Activated naive CD4-positive, alpha-beta T cell treated with anti-CD3 and anti-CD28 coated beads for 36 hours (primary cell): ENCODE data around the gene WDR13. TPM values are rescaled to one million over a fixed set of nuclear protein-coding genes. Genes with fewer than 3 reads are reported as not detected.

Experiments used
- CTCF ChIA-PET: fragments of 350-600 bp; sonication (Branson Sonifier 250); formaldehyde crosslinking; loops from one replicate; lab custom pipeline; 2021; ENCODE audit warnings: antibody characterized with exemption; lab: Charles Lee
- DNase-seq: peaks from one replicate; pipeline ENCODE4 v3.0.0-alpha.2; 2020
- H3K27ac Mint-ChIP-seq: one replicate; pipeline ENCODE4 v1.8.0; 2021; ENCODE audit warnings: mild to moderate bottlenecking, mixed read lengths
- H3K27me3 Mint-ChIP-seq: one replicate; pipeline ENCODE4 v1.8.0; 2021; ENCODE audit warnings: low read depth, mixed read lengths
- H3K36me3 Mint-ChIP-seq: one replicate; pipeline ENCODE4 v1.8.0; 2021; ENCODE audit warnings: low read depth, mixed read lengths
- H3K4me1 Mint-ChIP-seq: one replicate; pipeline ENCODE4 v1.8.0; 2021; ENCODE audit warnings: low read depth, mixed read lengths
- H3K4me3 Mint-ChIP-seq: one replicate; pipeline ENCODE4 v1.8.0; 2021; ENCODE audit warnings: mild to moderate bottlenecking, moderate library complexity, mixed read lengths
- H3K9me3 Mint-ChIP-seq: one replicate; pipeline ENCODE4 v1.8.0; 2021; ENCODE audit warnings: mixed read lengths
- intact Hi-C: fragments of 100-400 bp; cut with micrococcal nuclease; formaldehyde crosslinking; loops from one replicate; pipeline ENCODE4 v1.15.1; 2023
- total RNA-seq, 2 experiments: library from RNA; stranded (reverse); gene quantifications; one replicate each; pipeline ENCODE4 v1.2.3, GENCODE V29; 2021

Gene WDR13
- total RNA-seq, 2 experiments from 2014 or later: 37.0 to 40.1 TPM

DNA sequence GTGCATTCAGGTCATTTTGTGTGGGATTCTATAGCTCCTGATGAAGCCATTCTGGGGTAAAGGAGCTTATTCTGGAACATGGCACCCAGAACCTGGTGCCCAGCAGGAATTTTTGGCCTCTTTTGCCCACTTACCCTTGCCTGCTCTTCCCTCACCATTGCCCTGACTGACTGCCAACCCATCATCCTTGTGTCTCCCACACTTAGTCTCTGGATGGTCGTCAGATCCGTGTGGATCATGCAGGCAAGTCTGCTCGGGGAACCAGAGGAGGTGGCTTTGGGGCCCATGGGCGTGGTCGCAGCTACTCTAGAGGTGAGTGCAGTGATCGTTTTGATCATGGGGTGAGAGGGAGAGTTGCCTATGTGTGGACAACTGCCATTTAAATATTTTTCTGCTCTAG is 21.2 kb upstream of the WDR13 start:
- H3K27ac Mint-ChIP-seq: peak overlapping the region; percentile 99
- H3K9me3 Mint-ChIP-seq: no peaks in the 10 kb centered on the region
- peak overlapping the region; percentile 96 for H3K4me3 Mint-ChIP-seq
- DNase-seq: no peak
- CTCF ChIA-PET: no interaction called here
- peaks cover 32% of the 10 kb centered on the region for H3K4me1 Mint-ChIP-seq
- no peaks in the 10 kb centered on the region for H3K27me3 Mint-ChIP-seq
- intact Hi-C loops: loop anchor here (10.0 kb wide), 1 partner anchor 491 kb away; no protein-coding TSS in a partner anchor
- H3K36me3 Mint-ChIP-seq: peaks cover 38% of the 10 kb centered on the region

DNA sequence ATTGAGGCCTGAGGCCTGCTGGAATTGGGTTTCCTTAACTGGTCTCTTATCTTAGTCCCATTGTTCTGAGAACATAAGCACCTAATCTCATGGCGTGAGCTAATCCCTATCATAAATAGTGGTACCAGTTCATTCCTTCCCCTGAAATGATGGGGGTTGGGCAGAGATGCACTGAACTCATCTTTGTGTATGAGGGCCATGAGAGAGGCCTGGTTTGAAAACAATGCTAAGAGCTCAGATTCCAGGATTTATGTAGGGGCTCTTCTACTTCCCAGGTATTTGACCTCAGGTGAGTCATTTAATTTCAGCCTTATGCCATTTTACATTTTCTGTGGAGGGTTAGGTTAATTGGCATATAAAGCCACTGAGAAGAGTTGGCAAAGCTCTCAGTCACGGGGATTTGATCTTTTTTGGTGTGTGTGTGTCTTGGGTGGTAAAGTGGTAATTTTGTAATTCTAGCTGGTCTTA is 18.6 kb upstream of the WDR13 start:
- no peak for DNase-seq
- peaks cover 30% of the 10 kb centered on the region for H3K4me1 Mint-ChIP-seq
- intact Hi-C loops: loop anchor here (10.0 kb wide), 1 partner anchor 494 kb away; no protein-coding TSS in a partner anchor
- CTCF ChIA-PET: no interaction called here
- H3K9me3 Mint-ChIP-seq: no peaks in the 10 kb centered on the region
- H3K27ac Mint-ChIP-seq: peak overlapping the region; percentile 30
- H3K27me3 Mint-ChIP-seq: no peaks in the 10 kb centered on the region
- peaks cover 38% of the 10 kb centered on the region for H3K36me3 Mint-ChIP-seq
- no peak overlapping the region for H3K4me3 Mint-ChIP-seq

DNA sequence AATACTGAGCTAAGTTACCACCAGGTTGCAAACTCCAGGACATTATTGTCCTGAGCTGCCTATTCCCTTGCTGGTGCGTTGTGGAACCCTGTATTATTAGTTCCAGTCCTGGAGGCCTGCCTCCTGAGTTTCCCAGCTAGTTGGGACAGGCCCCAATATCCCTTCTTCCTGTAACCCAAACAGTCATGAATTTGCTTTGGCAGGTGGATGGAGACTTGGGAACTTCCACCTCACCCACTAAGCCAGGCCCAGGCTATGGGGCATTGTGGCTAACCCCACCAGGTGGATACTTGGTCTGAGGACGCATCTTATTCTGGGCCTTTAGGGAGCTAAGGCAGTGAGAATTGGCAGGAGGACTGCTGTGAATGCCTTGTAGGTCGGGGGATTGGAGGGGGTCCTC is 18.0 kb upstream of the WDR13 start:
- Mint-ChIP-seq H3K4me1 (peaks cover 27% of the 10 kb centered on the region), H3K36me3 (peaks cover 38% of the 10 kb centered on the region), H3K4me3 (no peak overlapping the region), H3K27ac (no peak overlapping the region), H3K27me3 (no peaks in the 10 kb centered on the region), H3K9me3 (no peaks in the 10 kb centered on the region)
- CTCF ChIA-PET: no interaction called here
- no peak for DNase-seq
- intact Hi-C loops: loop anchor here (10.0 kb wide), 1 partner anchor 494 kb away; no protein-coding TSS in a partner anchor

DNA sequence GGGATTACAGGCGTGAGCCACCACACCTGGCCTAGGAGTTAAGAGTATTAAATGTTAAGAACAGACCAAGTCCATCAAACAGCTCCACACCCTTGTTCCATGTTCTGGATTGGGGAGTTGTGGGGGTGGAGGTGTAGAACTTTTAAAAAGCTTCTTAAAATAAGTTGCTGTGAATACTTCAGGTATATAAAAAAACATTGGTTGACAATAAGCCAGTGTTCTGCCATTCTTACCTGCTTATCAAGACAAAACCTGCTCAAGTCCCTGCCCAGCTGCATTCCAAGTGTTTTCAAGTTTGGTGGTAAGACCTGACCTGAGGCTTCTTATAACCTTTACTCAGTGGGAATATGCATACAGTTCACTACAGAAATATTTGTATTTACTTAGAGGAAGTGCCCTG is 16.6 kb upstream of the WDR13 start:
- Mint-ChIP-seq H3K27me3 (no peaks in the 10 kb centered on the region), H3K4me1 (peaks cover 22% of the 10 kb centered on the region), H3K27ac (no peak overlapping the region), H3K4me3 (no peak overlapping the region), H3K9me3 (no peaks in the 10 kb centered on the region), H3K36me3 (peaks cover 28% of the 10 kb centered on the region)
- intact Hi-C loops: no loop called here
- CTCF ChIA-PET: no interaction called here
- DNase-seq: no peak

DNA sequence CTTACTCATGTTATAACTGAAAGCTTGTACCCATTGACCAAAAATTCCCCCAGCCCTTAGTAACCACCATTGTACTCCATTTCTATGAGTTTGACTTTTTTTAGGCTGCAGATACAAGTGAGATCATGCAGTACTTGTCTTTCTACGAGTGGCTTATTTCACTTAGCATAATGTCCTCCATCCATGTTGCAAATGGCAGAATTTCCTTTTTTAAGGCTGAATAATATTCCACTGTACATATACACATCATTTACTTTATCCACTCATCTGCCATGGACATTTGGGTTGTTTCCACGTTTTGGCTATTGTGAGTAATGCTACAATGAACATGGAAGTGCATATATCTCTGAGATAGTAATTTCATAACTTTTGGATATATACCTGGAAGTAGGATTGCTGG is 12.6 kb upstream of the WDR13 start:
- Mint-ChIP-seq H3K4me3 (no peak overlapping the region), H3K27ac (no peak overlapping the region), H3K9me3 (no peaks in the 10 kb centered on the region), H3K4me1 (peaks cover 3% of the 10 kb centered on the region), H3K36me3 (peaks cover 3% of the 10 kb centered on the region), H3K27me3 (no peaks in the 10 kb centered on the region)
- CTCF ChIA-PET: interaction anchor here (0.8 kb wide), 1 partner anchor 117 kb away, joined by 6 read pairs; no protein-coding TSS in a partner anchor
- DNase-seq: no peak
- intact Hi-C loops: no loop called here

DNA sequence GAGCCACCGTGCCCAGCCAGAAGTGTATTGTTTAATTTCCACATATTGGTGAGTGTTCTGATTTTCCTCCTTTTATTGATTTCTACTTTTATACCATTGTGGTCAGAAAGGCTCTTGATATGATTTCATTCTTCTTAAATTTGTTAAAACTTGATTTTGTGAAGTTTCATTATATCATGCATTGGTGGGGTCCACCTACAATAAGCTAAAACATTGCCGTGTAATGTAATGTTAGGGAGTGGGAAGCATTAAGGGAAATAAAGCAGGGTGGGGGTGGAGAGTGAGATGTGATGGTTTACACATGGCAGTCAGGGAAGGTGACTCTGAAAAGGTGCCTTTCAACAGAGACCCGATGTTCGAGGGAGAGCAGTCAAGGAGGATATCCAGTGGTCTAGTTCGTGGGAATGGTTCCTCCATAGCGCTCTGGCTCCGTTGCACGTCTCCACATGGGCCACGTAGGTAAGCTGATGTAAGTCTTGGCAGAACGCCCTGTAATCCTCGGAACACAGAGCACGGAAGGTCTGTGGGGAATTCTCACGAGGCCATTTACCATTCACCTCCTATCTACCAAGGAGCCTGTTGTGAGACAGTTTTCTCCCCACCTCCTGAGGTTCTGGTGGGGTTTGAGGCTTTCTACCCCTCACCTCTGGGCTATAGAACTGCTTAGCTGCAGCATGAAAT is 7.7 kb upstream of the WDR13 start:
- Mint-ChIP-seq H3K27ac (no peak overlapping the region), H3K27me3 (no peaks in the 10 kb centered on the region), H3K36me3 (no peaks in the 10 kb centered on the region), H3K4me1 (no peaks in the 10 kb centered on the region), H3K4me3 (no peak overlapping the region), H3K9me3 (no peaks in the 10 kb centered on the region)
- no peak for DNase-seq
- CTCF ChIA-PET: interaction anchor here (1.4 kb wide), 1 partner anchor 15 kb away, joined by 3 read pairs; the partner anchor contains the start of gene RBM3
- intact Hi-C loops: loop anchor here (10.0 kb wide), 1 partner anchor 85 kb away; no protein-coding TSS in a partner anchor

DNA sequence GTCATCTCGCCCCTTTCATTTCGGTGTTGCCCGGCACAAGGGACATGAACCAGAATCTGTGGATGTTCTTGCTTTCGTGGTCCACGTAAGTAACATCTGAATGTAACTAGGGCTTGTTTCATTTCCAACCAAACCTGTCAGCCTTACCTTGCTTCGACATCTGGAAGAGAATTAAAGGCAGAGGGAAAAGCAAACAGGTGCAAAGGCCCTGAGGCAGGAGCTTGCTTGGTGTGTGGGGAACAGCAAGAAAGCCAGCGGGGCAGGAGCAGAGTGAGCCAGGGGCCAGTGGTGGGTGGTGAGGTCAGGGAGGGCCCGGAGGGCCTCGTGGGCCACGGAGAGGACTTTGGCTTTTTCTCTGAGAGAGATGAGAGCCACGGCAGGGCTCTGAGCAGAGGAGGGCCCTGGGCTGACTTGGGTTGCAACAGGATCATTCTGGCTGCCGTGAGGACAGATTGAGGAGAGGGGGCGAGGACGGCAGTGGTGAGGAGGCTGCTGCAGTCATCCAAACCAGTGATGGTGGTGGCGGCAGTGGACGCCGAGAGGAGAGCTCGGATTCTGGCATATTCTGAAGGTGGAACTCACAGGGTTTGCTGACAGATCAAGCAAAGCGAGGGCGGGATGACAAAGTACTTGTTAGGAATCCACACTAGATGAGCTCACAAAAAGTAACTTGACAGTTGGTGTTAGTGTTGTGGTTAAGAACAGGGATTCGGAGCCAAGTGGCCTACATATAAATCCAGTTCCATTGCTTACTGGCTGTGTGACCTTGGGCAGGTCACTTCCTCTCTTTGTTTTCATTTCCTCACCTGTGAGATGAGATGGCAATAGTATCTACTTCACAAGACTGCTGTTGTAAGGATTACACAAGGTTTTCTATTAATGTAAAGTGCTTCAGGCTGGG is 6.8 kb upstream of the WDR13 start:
- DNase-seq: no peak
- Mint-ChIP-seq H3K4me3 (no peak overlapping the region), H3K27ac (no peak overlapping the region), H3K9me3 (no peaks in the 10 kb centered on the region), H3K27me3 (no peaks in the 10 kb centered on the region), H3K4me1 (no peaks in the 10 kb centered on the region), H3K36me3 (no peaks in the 10 kb centered on the region)
- CTCF ChIA-PET: no interaction called here
- intact Hi-C loops: loop anchor here (10.0 kb wide), 1 partner anchor 84 kb away; no protein-coding TSS in a partner anchor

DNA sequence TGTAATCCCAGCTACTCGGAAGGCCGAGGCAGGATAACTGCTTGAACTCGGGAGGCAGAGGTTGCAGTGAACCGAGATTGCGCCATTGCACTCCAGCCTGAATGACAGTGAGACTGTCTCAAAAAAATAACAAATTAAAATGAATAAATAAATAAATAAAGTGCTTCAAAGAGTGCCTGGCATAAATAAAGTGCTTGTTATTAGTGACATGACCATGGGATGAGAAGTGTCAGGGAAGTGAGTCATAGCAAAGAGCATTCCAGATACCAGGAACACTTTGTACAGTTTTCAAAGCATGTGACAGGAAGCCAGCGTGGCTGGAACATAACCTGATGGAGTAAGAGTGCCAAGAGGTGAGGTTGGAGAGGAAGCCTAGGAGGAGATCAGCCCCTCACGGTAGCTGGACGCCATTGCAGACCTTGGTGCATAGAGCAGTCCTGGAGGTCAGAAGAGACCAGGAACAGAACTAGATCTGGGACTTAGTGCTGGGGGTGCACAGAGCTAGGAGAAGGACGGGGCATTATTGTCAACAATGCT is 6.0 kb upstream of the WDR13 start:
- H3K4me1 Mint-ChIP-seq: no peaks in the 10 kb centered on the region
- H3K27ac Mint-ChIP-seq: no peak overlapping the region
- CTCF ChIA-PET: no interaction called here
- H3K4me3 Mint-ChIP-seq: no peak overlapping the region
- intact Hi-C loops: loop anchor here (10.0 kb wide), 1 partner anchor 83 kb away; no protein-coding TSS in a partner anchor
- DNase-seq: no peak
- no peaks in the 10 kb centered on the region for H3K9me3 Mint-ChIP-seq
- H3K36me3 Mint-ChIP-seq: no peaks in the 10 kb centered on the region
- H3K27me3 Mint-ChIP-seq: no peaks in the 10 kb centered on the region

DNA sequence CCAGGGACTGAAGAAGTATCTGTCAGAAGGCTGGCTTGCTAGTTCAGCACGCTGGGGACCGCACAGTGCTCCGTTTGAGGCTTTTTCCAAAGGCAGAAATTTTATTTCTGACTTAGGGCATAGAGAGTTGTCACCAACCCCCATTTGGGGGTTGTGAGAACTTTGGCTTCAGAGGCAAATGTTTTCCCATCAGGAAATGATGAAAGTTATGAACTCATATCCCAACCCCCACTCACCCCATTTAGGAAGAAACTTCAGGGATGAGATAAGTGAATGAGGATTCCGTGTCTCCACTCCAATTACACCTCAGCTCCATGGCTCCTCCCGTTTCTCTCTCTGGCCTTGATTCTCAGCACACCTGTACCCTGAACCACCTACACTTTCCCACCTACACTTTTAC is 4.3 kb upstream of the WDR13 start:
- H3K36me3 Mint-ChIP-seq: peaks cover 1% of the 10 kb centered on the region
- intact Hi-C loops: loop anchor here (10.0 kb wide), 1 partner anchor 82 kb away; no protein-coding TSS in a partner anchor
- CTCF ChIA-PET: no interaction called here
- no peak overlapping the region for H3K27ac Mint-ChIP-seq
- peaks cover 3% of the 10 kb centered on the region for H3K4me1 Mint-ChIP-seq
- DNase-seq: no peak
- H3K27me3 Mint-ChIP-seq: no peaks in the 10 kb centered on the region
- H3K4me3 Mint-ChIP-seq: no peak overlapping the region
- no peaks in the 10 kb centered on the region for H3K9me3 Mint-ChIP-seq

DNA sequence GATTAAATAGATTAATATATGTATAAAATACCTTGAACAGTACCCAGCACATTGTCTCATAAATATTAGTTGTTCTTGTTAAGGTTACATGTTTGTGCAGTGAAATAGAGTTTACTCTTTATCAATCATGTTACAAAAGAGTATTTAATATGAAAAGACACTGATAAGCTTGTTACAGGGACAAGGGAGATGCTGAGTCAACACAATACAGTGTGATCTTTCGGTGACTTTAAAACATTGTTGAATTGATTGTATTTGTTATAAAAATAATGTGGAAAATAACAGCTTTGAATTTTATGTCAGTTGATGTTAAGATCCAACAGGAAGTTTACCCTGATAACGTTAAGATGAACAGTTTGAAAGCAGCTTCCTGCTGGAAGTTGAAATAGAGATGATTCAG is 1.4 kb upstream of the WDR13 start:
- no peak for DNase-seq
- Mint-ChIP-seq H3K9me3 (no peaks in the 10 kb centered on the region), H3K27me3 (no peaks in the 10 kb centered on the region), H3K4me3 (no peak overlapping the region), H3K4me1 (peaks cover 7% of the 10 kb centered on the region), H3K36me3 (peaks cover 1% of the 10 kb centered on the region), H3K27ac (no peak overlapping the region)
- intact Hi-C loops: loop anchor here (2.0 to 10.0 kb wide), 2 partner anchors 57 to 79 kb away; partner anchors contain the start of gene TBC1D25
- CTCF ChIA-PET: interaction anchor here (1.6 kb wide), 1 partner anchor 12 kb away, joined by 3 read pairs; no protein-coding TSS in a partner anchor

DNA sequence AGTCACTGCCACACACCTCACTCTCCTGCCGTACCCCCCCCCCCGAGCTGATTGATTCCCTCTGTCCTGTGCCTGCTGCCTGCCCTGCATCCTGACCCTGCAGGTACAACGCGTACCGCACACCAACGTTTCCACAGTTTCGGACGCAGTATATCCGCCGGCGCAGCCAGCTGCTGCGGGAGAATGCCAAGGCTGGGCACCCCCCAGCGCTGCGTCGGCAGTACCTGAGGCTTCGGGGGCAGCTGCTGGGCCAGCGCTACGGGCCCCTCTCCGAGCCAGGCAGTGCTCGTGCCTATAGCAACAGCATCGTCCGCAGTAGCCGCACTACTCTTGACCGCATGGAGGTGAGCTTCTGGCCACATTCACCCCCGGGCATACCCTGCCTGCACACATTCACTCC is 1.3 kb downstream of the WDR13 start:
- peak overlapping the region; percentile 97 for H3K27ac Mint-ChIP-seq
- H3K9me3 Mint-ChIP-seq: no peaks in the 10 kb centered on the region
- no peak for DNase-seq
- no peaks in the 10 kb centered on the region for H3K27me3 Mint-ChIP-seq
- intact Hi-C loops: loop anchor here (1.0 to 10.0 kb wide), 3 partner anchors 76 to 360 kb away; partner anchors contain the start of gene HDAC6
- CTCF ChIA-PET: no interaction called here
- peak overlapping the region; percentile 97 for H3K4me3 Mint-ChIP-seq
- peaks cover 3% of the 10 kb centered on the region for H3K36me3 Mint-ChIP-seq
- H3K4me1 Mint-ChIP-seq: peaks cover 7% of the 10 kb centered on the region

DNA sequence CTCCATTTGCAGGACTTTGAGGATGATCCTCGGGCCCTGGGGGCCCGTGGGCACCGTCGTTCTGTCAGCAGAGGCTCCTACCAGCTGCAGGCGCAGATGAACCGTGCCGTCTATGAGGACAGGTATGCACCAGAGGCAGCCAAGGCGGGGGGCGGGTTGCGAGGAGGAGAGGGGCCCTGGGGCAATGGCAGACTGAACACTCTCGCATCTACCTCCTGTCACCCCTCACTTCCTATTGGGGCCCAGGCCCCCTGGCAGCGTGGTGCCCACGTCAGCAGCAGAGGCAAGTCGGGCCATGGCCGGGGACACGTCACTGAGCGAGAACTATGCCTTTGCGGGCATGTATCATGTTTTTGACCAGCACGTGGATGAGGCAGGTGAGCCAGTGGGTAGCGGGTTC is 2.0 kb downstream of the WDR13 start:
- no peak overlapping the region for H3K4me3 Mint-ChIP-seq
- CTCF ChIA-PET: no interaction called here
- intact Hi-C loops: loop anchor here (10.0 kb wide), 1 partner anchor 75 kb away; no protein-coding TSS in a partner anchor

More for the DNA sequence above, 2.0 kb downstream of the WDR13 start:
- no peak overlapping the region for H3K27ac Mint-ChIP-seq
- no peaks in the 10 kb centered on the region for H3K27me3 Mint-ChIP-seq
- peaks cover 3% of the 10 kb centered on the region for H3K36me3 Mint-ChIP-seq
- DNase-seq: no peak
- peaks cover 7% of the 10 kb centered on the region for H3K4me1 Mint-ChIP-seq
- no peaks in the 10 kb centered on the region for H3K9me3 Mint-ChIP-seq
